Heart left ventricle (tissue), 13 donors: Measurements from ENCODE around the gene TAOK1.

Experiments used
- POLR2A ChIP-seq, 2 donors: fragments of 450-650 bp; IDR thresholded peaks; one replicate each; pipeline ENCODE4 v1.6.1; 2017; ENCODE audit warnings: antibody characterized with exemption in 2 of 2, mild to moderate bottlenecking in 2 of 2, moderate library complexity in 2 of 2
- TF ChIP-seq, protein P1 (sequence below), 12 donors: fragments of 200-600 bp; sonication (generic) in 4 of 12; IDR thresholded peaks; one replicate each; pipeline versions ENCODE4 v1.5.0 to v1.8.0; 2018 to 2022; ENCODE audit warnings: antibody characterized with exemption in 12 of 12, mild to moderate bottlenecking in 5 of 12
- donor health status: ischemic (EF 13 %, LVEDD 7.1; RV severe dilation, severe dysfunction).
- donor health status: DM: no; HTN: yes; CAD: no.
- donor health status: DM: no; HTN: no; CAD: no.
- donor health status: ischemic (EF 25% LVEDD 6.9; RV normal size, moderate dysfunction).
- donor health status: ischemic (EF 25% LVEDD 5.7; RV mildly dilated, moderate dysfunction).
- donor health status: ischemic (EF 35%, LVEDD 5.7; RV mildly dilated, moderate dysfunction).
- donor health status: nonischemic (EF 11% LVEDD 7.7; RV severe dilation, severe dysfunction).
- donor health status: DM: yes; HTN: yes; CAD: no.
- donor health status: PGD.
- donor health status: ischemic (EF 29% LVEDD 5.4; RV normal size, mild dysfunction).
- donor health status: nonischemic (EF 23%, LVEDD 6.1; RV moderate dilation, normal function).

DNA sequence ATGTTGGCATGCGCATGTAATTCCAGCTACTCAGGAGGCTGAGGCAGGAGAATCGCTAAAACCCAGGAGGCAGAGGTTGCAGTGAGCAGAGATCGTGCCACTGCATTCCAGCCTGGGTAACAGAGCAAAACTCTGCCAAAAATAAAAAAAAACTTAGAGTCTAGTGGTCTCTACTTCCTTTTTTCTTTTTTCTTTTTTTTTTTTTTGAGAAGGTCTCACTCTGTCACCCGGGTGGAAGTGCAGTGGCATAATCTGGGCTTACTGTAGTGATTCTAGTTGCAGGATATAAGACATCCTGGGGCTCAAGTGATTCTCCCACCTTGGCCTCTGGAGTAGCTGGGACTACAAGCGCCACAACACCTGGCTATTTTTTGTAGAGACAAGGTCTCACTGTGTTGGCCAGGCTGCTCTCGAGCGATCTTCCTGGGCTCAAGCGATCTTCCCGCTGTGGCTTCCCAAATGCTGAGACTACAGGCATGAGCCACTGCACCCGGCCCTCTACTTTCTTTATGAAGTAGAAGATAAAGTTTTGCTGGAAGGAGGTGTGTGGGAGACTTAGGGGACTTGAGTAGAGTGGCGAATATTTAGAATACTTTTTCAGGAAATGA lies 47.9 kb upstream of the TAOK1 start:
- TF ChIP-seq, protein P1, sequence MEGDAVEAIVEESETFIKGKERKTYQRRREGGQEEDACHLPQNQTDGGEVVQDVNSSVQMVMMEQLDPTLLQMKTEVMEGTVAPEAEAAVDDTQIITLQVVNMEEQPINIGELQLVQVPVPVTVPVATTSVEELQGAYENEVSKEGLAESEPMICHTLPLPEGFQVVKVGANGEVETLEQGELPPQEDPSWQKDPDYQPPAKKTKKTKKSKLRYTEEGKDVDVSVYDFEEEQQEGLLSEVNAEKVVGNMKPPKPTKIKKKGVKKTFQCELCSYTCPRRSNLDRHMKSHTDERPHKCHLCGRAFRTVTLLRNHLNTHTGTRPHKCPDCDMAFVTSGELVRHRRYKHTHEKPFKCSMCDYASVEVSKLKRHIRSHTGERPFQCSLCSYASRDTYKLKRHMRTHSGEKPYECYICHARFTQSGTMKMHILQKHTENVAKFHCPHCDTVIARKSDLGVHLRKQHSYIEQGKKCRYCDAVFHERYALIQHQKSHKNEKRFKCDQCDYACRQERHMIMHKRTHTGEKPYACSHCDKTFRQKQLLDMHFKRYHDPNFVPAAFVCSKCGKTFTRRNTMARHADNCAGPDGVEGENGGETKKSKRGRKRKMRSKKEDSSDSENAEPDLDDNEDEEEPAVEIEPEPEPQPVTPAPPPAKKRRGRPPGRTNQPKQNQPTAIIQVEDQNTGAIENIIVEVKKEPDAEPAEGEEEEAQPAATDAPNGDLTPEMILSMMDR (IDR thresholded peaks at IDR 0.05) = no peak
- TF ChIP-seq POLR2A (IDR thresholded peaks at IDR 0.05) = no peak
